ENCODE data around the gene GPR153.

GPR153 gene

GRCh38 chr1:6278263-6278662 is 17.4 kb upstream of the GPR153 start:
- H3K4me3 ChIP-seq (ENCODE audit: severe bottlenecking), result no peak overlapping the region
- no peak for ATAC-seq (ENCODE audit: low read depth)
- TF ChIP-seq CTCF (IDR thresholded peaks at IDR 0.05; ENCODE audit: poor library complexity, severe bottlenecking), result no peak

GRCh38 chr1:6276811-6277555 is 16.1 kb upstream of the GPR153 start:
- Histone ChIP-seq H3K9me3 (ENCODE audit: severe bottlenecking) (no peaks in the 10 kb centered on the region), H3K27me3 (ENCODE audit: insufficient read depth, poor library complexity, severe bottlenecking) (no peaks in the 10 kb centered on the region), H3K36me3 (ENCODE audit: low read depth) (peaks cover 12% of the 10 kb centered on the region), H3K27ac (ENCODE audit: poor library complexity, severe bottlenecking) (no peak overlapping the region), H3K4me3 (ENCODE audit: severe bottlenecking) (no peak overlapping the region), H3K4me1 (ENCODE audit: insufficient read depth, poor library complexity, severe bottlenecking) (no peaks in the 10 kb centered on the region)
- no peak for ATAC-seq (ENCODE audit: low read depth)
- DNase-seq (ENCODE audit: low spot score), result no peak
- TF ChIP-seq CTCF (IDR thresholded peaks at IDR 0.05; ENCODE audit: poor library complexity, severe bottlenecking), result no peak

More at GRCh38 chr1:6278263-6278662, 17.4 kb upstream of the GPR153 start:
- Histone ChIP-seq H3K4me1 (ENCODE audit: insufficient read depth, poor library complexity, severe bottlenecking) (no peaks in the 10 kb centered on the region), H3K9me3 (ENCODE audit: severe bottlenecking) (no peaks in the 10 kb centered on the region), H3K36me3 (ENCODE audit: low read depth) (peaks cover 6% of the 10 kb centered on the region), H3K27ac (ENCODE audit: poor library complexity, severe bottlenecking) (no peak overlapping the region), H3K27me3 (ENCODE audit: insufficient read depth, poor library complexity, severe bottlenecking) (no peaks in the 10 kb centered on the region)
- no peak for DNase-seq (ENCODE audit: low spot score)

GRCh38 chr1:6275826-6276782 is 15.2 kb upstream of the GPR153 start:
- peaks cover 12% of the 10 kb centered on the region for H3K36me3 ChIP-seq (ENCODE audit: low read depth)
- H3K27me3 ChIP-seq (ENCODE audit: insufficient read depth, poor library complexity, severe bottlenecking), result no peaks in the 10 kb centered on the region
- H3K27ac ChIP-seq (ENCODE audit: poor library complexity, severe bottlenecking), result no peak overlapping the region
- H3K4me1 ChIP-seq (ENCODE audit: insufficient read depth, poor library complexity, severe bottlenecking), result no peaks in the 10 kb centered on the region
- DNase-seq (ENCODE audit: low spot score) (no peak), ATAC-seq (ENCODE audit: low read depth) (no peak)
- H3K9me3 ChIP-seq (ENCODE audit: severe bottlenecking), result no peaks in the 10 kb centered on the region
- no peak for TF ChIP-seq CTCF (IDR thresholded peaks at IDR 0.05; ENCODE audit: poor library complexity, severe bottlenecking)
- H3K4me3 ChIP-seq (ENCODE audit: severe bottlenecking), result no peak overlapping the region

- DNase-seq (ENCODE audit: low spot score) (no peak), ATAC-seq (ENCODE audit: low read depth) (no peak)
- no peak overlapping the region for H3K4me3 ChIP-seq (ENCODE audit: severe bottlenecking)
- H3K36me3 ChIP-seq (ENCODE audit: low read depth), result peaks cover 12% of the 10 kb centered on the region
- no peaks in the 10 kb centered on the region for H3K9me3 ChIP-seq (ENCODE audit: severe bottlenecking)
- H3K27ac ChIP-seq (ENCODE audit: poor library complexity, severe bottlenecking), result no peak overlapping the region
- H3K4me1 ChIP-seq (ENCODE audit: insufficient read depth, poor library complexity, severe bottlenecking), result no peaks in the 10 kb centered on the region
- H3K27me3 ChIP-seq (ENCODE audit: insufficient read depth, poor library complexity, severe bottlenecking), result no peaks in the 10 kb centered on the region
- TF ChIP-seq CTCF (IDR thresholded peaks at IDR 0.05; ENCODE audit: poor library complexity, severe bottlenecking), result no peak
These were observed 13.8 kb upstream of the GPR153 start for GRCh38 chr1:6274622-6275139.

Data from RWPE2 (cell line).